Breast epithelium (tissue), 3 donors: ENCODE data around the gene NEU4.

Experiments
- POLR2A ChIP-seq: fragments of 450-650 bp; IDR thresholded peaks from one replicate; pipeline ENCODE4 v1.6.1; 2016; ENCODE audit warnings: antibody characterized with exemption, mild to moderate bottlenecking, moderate library complexity
- POLR2AphosphoS5 ChIP-seq, 3 donors: sonication (generic); formaldehyde crosslinking; IDR thresholded peaks; one replicate each; pipeline ENCODE4 v1.6.1; 2017; ENCODE audit warnings: antibody characterized with exemption in 3 of 3
- TF ChIP-seq, protein P1 (sequence below), 3 donors: fragments of 450-650 bp; IDR thresholded peaks; one replicate each; pipeline ENCODE4 v1.5.1; 2016 to 2017; ENCODE audit warnings: antibody characterized with exemption in 3 of 3, mild to moderate bottlenecking in 3 of 3, moderate library complexity in 3 of 3

DNA sequence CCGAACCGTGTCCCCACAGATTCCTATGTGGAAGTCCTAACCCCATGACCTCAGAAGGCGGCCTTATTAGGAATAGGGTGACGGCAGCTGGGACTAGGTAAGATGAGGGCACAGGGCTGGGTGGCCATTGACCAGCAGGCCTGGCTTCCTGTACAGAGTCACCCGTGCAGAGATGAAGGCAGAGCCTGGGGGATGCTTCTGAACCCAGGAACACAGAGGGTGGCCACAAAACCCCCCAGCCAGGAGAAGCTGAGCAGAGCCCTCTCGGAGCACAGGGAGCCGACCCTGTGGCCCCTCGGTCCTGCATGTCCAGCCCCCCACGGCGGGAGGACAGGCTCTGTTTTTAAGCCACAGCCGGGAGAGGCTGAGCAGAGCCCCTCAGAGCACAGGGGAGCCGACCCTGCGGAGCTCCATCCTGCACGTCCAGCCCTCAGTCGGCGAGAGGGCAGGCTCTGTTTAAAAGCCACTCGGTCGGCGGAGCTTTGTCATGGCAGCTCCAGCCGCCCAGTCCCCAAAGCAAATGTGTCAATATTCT lies 47.0 kb downstream of the NEU4 start:
- no peak for TF ChIP-seq POLR2A
- TF ChIP-seq, protein P1, sequence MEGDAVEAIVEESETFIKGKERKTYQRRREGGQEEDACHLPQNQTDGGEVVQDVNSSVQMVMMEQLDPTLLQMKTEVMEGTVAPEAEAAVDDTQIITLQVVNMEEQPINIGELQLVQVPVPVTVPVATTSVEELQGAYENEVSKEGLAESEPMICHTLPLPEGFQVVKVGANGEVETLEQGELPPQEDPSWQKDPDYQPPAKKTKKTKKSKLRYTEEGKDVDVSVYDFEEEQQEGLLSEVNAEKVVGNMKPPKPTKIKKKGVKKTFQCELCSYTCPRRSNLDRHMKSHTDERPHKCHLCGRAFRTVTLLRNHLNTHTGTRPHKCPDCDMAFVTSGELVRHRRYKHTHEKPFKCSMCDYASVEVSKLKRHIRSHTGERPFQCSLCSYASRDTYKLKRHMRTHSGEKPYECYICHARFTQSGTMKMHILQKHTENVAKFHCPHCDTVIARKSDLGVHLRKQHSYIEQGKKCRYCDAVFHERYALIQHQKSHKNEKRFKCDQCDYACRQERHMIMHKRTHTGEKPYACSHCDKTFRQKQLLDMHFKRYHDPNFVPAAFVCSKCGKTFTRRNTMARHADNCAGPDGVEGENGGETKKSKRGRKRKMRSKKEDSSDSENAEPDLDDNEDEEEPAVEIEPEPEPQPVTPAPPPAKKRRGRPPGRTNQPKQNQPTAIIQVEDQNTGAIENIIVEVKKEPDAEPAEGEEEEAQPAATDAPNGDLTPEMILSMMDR (IDR thresholded peaks at IDR 0.05), result no peak
- no peak for TF ChIP-seq POLR2AphosphoS5 (IDR thresholded peaks at IDR 0.05)
